ENCODE results near the gene GGT5.
"Not testable (repeated sequence)": the region's sequence is repeated elsewhere in the genome, so short reads cannot be mapped to it uniquely, and the experiment has no call there.

GGT5 gene

DNA sequence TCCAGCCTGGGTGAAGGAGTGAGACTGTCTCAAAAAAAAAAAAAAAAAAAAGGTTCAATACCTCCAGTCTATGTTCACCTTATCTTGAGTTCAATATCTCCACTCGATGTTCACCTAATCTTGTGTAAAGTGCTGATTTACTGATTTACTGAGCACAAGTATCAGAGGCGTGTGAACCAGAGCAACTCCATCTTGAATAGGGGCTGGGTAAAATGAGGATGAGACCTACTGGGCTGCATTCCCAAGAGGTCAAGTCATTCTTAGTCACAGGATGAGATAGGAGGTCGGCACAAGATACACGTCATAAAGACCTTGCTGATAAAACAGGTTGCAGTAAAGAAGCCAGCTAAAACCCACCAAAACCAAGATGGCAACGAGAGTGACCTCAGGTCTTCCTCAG is 41.0 kb downstream of the GGT5 start:
- not testable (repeated sequence) for DNase-seq (ENCODE audit: low spot score)

DNA sequence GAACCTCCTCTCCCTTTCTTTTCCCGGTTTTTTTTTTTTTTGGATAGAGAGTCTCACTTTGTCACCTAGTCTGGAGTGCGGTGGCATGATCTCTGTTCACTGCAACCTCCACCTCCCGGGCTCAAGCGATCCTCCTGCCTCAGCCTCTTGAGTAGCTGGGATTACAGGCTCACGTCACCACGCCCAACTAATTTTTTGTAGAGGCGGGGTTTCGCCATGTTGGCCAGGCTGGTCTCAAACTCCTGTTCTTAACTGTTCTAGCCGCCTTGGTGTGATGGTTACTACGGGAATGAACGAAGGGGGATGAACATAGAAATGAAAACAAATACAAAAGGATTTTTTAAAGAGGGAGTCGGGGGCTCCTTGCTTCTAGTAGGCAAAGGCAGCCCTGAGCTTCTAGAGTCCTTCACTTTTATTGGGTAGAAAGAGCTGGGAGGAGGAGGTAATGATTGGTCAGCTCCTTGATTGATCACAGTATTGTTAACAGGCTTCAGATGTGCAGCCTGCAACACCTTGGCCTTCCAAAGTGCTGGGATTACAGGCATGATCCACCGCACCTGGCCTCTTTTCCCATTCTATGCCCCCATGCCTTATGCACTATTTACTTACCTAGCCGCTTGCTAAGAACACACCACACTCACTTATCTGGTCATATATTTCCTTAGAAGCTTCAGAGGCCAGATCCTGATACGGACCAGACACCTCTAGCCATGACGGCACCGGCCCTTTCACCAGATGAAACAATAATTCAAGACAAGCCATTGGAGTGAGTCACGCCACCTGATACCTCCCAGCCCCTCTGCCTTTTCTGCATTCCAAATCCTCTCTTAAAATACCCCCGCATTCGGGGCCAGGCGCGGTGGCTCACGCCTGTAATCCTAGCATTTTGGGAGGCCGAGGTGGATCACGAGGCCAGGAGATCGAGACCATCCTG is 42.9 kb downstream of the GGT5 start:
- DNase-seq (ENCODE audit: low spot score), result no peak

DNA sequence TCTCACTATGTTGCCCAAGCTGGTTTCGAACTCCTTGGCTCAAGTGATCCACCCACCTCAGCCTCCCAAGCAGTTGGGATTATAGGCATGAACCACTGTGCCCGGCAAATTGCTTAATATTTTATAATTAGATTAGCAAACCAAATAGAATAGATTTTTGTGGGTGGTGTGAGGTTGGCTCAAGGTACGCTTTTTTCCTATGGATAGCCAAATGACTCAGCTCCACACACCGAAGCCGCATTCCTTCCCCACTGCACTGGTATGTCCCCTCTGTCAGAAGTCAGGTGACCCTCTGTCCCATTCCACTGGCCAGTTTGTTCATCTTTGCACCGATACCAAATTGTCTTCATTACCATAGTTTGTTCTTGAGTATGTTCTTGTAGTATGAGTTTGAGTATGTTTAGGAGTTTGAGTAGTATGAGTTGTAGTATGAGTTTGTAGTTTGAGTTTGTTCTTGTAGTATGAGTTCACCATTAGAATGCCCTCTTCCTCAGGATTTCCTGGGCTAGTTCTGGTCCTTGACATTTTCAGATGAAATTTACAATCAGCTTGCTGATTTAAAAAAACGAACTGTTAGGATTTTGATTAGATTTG is 44.2 kb downstream of the GGT5 start:
- peak; percentile 24 for DNase-seq (ENCODE audit: low spot score)

- no peak for DNase-seq (ENCODE audit: low spot score)
These were observed 46.2 kb downstream of the GGT5 start for GRCh38 chr22:24198682-24199052.

DNA sequence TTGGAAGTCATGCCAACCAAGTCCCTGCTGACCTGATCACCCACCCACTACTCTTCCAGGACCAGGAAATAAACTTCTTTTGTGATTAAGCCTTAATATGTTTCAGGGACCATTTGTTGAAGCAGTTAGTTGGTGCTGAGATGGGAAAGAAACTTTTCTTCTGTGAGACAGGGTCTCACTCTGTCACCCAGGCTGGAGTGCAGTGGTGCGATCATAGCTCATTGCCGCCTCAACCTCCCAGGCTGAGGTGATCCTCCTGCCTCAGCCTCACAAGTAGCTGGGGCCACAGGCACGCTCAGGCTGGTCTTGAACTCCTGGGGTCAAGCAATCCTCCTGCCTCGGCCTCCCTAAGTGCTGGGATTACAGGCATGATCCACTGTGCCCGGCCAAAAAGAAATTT is 53.0 kb downstream of the GGT5 start:
- no peak for DNase-seq (ENCODE audit: low spot score)

DNA sequence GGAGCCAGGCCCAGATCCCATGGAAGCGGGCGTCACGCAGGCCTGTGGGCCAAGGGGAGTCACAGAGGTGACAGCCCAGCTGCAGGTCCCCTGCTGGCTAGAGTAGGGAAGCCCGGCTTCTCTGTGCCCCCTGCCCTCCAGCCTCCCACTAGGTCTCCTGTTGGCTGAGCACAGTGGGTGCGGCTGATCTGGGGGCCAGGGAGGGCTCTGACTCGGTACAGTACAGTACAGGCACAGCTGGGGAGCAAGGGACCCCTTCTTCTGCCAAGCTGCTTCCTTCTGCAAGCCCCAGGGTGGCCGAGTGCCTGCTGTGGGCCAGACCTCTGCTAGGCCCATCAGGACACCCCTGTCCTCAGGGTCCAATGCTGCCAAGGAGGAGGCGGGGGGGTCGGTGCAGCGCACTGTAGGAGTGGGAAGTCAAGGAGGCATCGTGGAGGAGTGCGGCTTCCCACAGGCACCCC is 53.5 kb downstream of the GGT5 start:
- DNase-seq (ENCODE audit: low spot score), result no peak

GRCh38 chr22:24190596-24191208 is 54.2 kb downstream of the GGT5 start:
- DNase-seq (ENCODE audit: low spot score), result no peak

GRCh38 chr22:24190159-24190540 is 54.7 kb downstream of the GGT5 start:
- no peak for DNase-seq (ENCODE audit: low spot score)

GRCh38 chr22:24189249-24190158 is 55.4 kb downstream of the GGT5 start:
- DNase-seq (ENCODE audit: low spot score), result peak; percentile 92

DNA sequence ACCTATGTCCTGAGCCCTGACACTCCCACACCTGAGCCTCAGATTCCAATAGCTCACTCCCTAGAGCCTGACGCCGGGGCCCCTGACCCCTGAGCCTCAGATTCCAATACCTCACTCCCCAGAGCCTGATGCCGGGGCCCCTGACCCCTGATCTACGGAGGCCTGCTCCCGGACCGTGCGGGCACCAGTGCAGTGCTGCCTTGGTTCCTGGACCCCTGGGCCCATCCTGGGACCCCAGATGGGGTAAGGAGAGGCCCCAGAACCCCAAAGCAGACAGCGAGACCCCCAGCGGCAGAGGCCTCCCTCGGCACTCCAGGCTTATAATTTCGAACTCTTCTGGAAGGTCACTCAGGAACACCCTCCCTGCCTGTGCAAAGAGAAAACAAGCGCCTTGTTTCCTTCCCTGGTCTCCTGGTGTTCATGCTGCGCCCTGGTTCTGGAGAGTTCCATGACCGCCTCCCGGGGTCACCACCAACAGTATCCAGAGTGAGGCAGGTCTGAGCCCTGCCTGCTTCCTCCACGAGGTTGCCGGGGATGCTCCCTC is 56.1 kb downstream of the GGT5 start:
- no peak for DNase-seq (ENCODE audit: low spot score)

DNA sequence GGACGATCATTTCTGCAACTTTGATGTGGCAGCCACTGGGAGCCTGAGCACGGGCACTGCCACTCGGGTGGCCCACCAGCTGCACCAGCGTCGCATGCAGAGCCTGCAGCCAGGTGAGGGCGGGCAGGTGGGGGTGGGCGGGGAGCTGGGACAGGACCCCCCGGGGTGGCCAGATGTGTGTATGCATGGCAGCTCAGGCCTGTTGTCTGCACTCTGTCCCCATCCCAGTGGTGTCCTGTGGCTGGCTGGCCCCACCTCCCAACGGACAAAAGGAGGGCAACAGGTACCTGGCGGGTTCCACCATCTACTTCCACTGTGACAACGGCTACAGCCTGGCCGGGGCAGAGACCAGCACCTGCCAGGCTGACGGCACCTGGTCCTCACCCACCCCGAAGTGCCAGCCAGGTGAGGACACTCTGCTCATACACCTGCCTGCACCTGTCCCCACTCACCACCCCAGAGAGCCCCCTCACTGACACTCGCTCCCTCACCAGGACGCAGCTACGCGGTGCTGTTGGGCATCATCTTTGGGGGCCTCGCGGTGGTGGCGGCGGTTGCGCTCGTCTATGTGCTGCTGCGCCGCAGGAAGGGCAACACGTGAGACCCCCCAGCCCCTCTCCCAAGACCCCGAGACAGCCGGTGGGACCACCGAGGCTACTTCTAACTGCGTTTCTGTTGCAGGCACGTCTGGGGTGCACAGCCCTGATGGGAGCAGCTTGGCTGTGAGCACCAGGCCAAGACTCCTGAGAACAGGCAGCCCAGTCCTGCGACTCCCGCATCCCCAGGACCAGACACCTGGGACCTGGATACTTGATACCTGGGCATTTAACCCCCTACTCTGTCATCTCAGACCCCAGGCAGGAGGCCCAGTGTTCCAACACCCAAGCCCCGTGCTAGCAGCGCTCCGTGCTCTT is 56.9 kb downstream of the GGT5 start:
- DNase-seq (ENCODE audit: low spot score), result no peak

GRCh38 chr22:24186892-24187670 is 57.8 kb downstream of the GGT5 start:
- DNase-seq (ENCODE audit: low spot score), result no peak

DNA sequence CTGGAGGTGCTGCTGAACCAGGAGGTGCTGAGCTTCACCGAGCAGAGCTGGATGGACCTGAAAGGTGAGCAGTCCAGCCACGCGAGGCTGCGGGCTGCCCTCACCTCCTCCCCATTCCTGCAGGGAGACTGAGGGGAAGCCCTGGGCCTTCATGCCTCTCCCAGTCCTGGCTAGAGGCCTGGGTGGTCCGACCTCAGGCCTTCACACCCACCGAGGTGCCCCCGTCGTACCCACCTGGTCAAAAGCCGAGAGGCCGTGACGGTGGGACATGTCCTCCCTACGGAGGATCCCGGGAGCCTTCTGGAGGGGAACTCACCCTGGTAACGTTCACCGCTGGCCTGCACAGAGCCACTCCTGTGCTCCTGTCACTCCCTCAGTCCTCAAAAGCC is 58.5 kb downstream of the GGT5 start:
- DNase-seq (ENCODE audit: low spot score), result no peak

- no peak for DNase-seq (ENCODE audit: low spot score)
These were observed 59.2 kb downstream of the GGT5 start for GRCh38 chr22:24185501-24186351.

DNA sequence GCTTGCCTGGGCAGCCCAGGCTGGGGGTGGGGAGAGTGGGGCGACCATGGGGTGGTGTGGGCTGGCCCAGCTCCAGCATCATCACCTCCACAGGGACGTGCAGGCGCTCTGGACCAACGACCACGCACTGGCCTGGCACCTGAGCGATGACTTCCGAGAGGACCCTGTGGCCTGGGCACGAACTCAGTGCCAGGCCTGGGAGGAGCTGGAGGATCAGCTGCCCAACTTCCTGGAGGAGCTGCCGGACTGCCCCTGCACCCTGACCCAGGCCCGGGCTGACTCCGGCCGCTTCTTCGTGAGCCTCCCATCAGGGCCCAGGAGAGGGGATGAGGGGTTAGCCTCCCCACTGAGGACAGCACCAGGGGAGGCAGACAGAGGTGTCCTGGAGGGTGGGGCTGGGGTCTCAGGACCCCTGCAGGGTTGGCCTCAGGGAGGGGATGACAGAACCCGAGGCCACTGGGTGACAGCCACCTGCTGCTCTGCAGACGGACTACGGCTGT is 59.8 kb downstream of the GGT5 start:
- no peak for DNase-seq (ENCODE audit: low spot score)

- DNase-seq (ENCODE audit: low spot score), result no peak
These were observed 60.7 kb downstream of the GGT5 start for GRCh38 chr22:24184057-24184798.

GRCh38 chr22:24183321-24184031 is 61.4 kb downstream of the GGT5 start:
- DNase-seq (ENCODE audit: low spot score), result no peak
